Neural cell (in vitro differentiated cells): Measurements from ENCODE around the gene CSAD.
"Not testable (repeated sequence)": the region's sequence is repeated elsewhere in the genome, so short reads cannot be mapped to it uniquely, and the experiment has no call there.

Experiments
- CTCF ChIP-seq: fragments of 450-650 bp; IDR thresholded peaks from 2 replicates; pipeline ENCODE4 v1.5.1; 2014; ENCODE audit warnings: antibody characterized with exemption, mild to moderate bottlenecking, moderate library complexity; ENCODE audit not compliant: poor library complexity, severe bottlenecking
- EP300 ChIP-seq: fragments of 450-650 bp; conservative IDR thresholded peaks from 2 replicates; pipeline ENCODE4 v1.6.1; 2014; ENCODE audit warnings: antibody characterized with exemption, mild to moderate bottlenecking, moderate library complexity; ENCODE audit not compliant: poor library complexity, severe bottlenecking
- EZH2 ChIP-seq: fragments of 200-600, 300-800 bp; shearing (Covaris generic), sonication (generic); IDR thresholded peaks from 2 replicates; pipeline ENCODE4 v1.6.1; 2014; ENCODE audit warnings: antibody characterized with exemption, low read length, borderline replicate concordance, mild to moderate bottlenecking; ENCODE audit not compliant: insufficient read depth, poor library complexity, severe bottlenecking
- POLR2AphosphoS5 ChIP-seq: IDR thresholded peaks from 2 replicates; pipeline ENCODE4 v1.6.1; 2012
- RAD21 ChIP-seq: fragments of 450-650 bp; conservative IDR thresholded peaks from 2 replicates; pipeline ENCODE4 v1.6.1; 2014; ENCODE audit warnings: antibody characterized with exemption, mild to moderate bottlenecking, moderate library complexity
- SMC3 ChIP-seq: fragments of 450-650 bp; conservative IDR thresholded peaks from 2 replicates; pipeline ENCODE4 v1.6.1; 2014; ENCODE audit warnings: antibody characterized with exemption, mild to moderate bottlenecking, moderate library complexity; ENCODE audit not compliant: poor library complexity

GRCh38 chr12:53202316-53202715 lies 21.6 kb upstream of the CSAD start:
- TF ChIP-seq CTCF, EP300, RAD21, EZH2, SMC3, POLR2AphosphoS5: not testable (repeated sequence)
